ENCODE measurements around the gene STH.

The STH gene

GRCh38 chr17:45968732-45969131 lies 30.3 kb upstream of the STH start:
- DNase-seq, result no peak

DNA sequence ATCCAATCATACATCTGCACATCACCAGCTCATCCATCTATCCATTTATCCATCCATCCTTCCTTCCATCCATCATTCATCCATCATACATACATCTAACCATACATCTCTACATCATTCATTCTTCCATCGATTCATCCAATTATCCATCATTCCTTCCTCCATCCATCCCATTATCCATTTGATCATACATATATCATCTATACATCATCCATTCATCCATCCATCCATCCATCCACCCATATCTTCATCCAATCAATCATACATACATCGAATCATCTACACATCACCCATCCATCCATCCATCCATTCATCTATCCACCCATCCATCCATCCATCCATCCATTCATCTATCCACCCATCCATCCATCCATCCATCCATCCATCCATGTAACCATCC lies 29.3 kb upstream of the STH start:
- no peak for DNase-seq

GRCh38 chr17:45970659-45971058 lies 28.4 kb upstream of the STH start:
- no peak for DNase-seq

DNA sequence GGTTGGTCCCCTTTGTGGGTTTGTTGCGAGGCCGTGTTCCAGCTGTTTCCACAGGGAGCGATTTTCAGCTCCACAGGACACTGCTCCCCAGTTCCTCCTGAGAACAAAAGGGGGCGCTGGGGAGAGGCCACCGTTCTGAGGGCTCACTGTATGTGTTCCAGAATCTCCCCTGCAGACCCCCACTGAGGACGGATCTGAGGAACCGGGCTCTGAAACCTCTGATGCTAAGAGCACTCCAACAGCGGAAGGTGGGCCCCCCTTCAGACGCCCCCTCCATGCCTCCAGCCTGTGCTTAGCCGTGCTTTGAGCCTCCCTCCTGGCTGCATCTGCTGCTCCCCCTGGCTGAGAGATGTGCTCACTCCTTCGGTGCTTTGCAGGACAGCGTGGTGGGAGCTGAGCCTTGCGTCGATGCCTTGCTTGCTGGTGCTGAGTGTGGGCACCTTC lies 27.3 kb upstream of the STH start:
- DNase-seq, result no peak

- DNase-seq, result no peak
These were observed 26.5 kb upstream of the STH start for GRCh38 chr17:45972531-45972930.

DNA sequence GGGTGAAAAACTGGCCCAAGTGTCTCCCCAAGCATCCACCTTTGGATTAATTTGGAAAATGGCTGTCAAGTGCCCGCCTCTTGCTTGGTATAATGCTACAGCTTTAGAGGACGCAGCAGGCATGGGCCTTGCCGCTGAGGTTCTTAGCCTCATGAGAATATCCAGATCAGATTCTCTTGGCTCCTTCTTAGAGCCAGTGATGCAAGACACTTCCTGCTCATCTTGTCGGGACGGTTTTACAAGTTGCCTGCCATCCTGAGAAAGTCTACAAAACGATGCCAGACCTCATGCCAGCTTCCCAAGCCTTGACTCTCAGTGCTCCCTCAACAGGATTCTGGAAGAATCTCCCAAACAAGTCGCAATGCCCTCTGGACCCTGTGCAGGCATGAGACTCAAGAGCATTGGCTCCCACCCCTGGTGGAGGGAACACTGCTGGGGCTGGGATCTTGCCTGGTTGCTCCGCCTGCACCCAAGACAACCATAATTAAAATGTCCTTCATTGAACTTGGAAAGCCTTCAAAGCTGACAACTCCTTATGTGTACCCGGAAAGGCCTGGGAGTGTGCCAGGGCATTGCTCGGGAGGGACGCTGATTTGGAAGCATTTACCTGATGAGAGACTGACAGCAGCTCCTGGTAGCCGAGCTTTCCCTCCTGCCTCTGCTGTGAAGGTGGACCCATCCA lies 25.8 kb upstream of the STH start:
- DNase-seq, result no peak

- no peak for DNase-seq
These were observed 24.8 kb upstream of the STH start for GRCh38 chr17:45973946-45974859.

GRCh38 chr17:45974916-45975630 lies 24.0 kb upstream of the STH start:
- no peak for DNase-seq

- DNase-seq, result no peak
These were observed 23.3 kb upstream of the STH start for GRCh38 chr17:45975640-45976295.

GRCh38 chr17:45976391-45976754 lies 22.7 kb upstream of the STH start:
- DNase-seq, result no peak

DNA sequence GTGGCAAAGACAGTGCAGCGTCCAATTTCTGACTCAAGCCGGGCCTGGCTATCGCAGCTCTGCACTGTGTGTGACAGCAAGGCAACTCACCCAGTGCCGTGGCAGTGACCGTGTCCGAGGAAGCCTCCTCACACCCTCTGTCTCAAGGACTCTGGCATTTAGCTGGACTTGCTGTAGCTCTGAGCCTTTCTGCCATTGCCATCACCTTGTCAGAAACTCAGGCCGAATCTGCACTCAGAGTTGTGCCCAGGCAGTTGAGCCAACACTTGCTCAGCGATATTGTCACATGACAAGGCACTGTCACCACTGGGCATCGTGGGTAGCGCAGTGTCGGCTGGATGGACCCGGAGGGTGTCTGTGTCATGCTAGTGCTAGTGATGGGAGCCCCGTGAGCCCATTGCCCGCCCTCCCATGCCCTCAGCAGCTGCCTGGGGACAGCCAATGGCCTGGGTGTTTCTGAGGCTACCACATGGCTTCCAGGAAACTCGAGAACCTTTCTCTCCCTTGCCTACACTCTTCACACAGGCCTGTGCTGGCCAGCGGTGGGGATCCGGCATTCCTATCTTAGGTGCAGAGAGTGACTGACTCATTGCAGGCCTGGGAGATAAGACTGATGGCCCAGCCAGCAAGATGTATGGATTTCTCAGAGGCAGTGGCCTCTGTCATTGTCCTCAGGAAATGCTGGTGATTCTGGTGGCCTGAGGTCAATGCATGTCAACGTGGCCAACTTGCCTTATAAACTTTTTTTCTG lies 22.1 kb upstream of the STH start:
- no peak for DNase-seq

GRCh38 chr17:45977506-45977824 lies 21.6 kb upstream of the STH start:
- DNase-seq, result no peak

GRCh38 chr17:45977976-45978626 lies 20.9 kb upstream of the STH start:
- no peak for DNase-seq

GRCh38 chr17:45979137-45979536 lies 19.9 kb upstream of the STH start:
- DNase-seq, result no peak

- no peak for DNase-seq
These were observed 18.2 kb upstream of the STH start for GRCh38 chr17:45980855-45981254.

DNA sequence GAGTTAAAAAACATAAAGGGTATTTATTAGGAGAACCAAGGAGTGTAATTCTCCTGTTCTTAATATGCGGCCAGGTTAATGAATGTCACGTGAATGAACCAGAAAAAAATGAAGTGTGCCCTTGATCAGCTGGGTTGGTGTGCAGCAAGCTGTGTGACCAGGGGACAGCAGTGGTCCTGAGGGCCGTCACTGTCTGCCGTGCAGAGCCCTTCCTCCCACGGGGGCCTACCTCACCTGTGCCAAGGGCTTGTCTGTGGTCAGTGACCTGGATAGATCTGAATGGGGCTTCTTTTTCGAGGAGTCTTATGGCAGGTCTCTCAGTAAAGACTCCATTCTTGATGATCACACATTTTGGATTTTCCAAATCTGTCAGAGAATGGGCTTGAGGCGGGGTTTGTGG lies 17.7 kb upstream of the STH start:
- no peak for DNase-seq

DNA sequence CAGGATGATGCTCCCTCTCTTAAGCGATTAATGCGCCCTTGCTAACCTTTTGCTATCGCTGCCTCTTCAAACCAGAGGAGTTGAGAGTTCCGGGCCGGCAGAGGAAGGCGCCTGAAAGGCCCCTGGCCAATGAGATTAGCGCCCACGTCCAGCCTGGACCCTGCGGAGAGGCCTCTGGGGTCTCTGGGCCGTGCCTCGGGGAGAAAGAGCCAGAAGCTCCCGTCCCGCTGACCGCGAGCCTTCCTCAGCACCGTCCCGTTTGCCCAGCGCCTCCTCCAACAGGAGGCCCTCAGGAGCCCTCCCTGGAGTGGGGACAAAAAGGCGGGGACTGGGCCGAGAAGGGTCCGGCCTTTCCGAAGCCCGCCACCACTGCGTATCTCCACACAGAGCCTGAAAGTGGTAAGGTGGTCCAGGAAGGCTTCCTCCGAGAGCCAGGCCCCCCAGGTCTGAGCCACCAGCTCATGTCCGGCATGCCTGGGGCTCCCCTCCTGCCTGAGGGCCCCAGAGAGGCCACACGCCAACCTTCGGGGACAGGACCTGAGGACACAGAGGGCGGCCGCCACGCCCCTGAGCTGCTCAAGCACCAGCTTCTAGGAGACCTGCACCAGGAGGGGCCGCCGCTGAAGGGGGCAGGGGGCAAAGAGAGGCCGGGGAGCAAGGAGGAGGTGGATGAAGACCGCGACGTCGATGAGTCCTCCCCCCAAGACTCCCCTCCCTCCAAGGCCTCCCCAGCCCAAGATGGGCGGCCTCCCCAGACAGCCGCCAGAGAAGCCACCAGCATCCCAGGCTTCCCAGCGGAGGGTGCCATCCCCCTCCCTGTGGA lies 16.0 kb upstream of the STH start:
- DNase-seq, result no peak

GRCh38 chr17:45983614-45984310 lies 15.3 kb upstream of the STH start:
- no peak for DNase-seq

GRCh38 chr17:45984368-45984767 lies 14.7 kb upstream of the STH start:
- DNase-seq, result no peak

DNA sequence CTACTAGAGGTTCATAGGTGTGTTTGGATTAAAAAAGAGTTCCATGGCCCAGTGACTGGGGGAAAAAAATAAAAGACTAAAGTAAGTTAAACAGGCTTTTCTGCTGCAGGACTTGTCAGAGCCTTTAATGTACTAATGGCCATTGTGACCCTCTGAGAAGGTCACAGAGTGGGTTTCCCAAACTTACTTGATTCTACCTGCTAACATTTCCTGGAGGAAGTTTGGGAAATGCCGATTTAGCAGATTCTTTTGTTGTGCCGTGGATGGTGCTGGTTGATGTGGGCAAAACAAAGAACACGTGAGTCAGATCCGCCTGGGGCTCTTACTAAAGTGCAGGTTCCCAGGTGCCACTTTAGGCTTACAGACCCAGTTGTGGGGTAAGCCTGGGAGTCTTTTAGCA lies 13.6 kb upstream of the STH start:
- DNase-seq, result no peak

GRCh38 chr17:45986056-45986455 lies 13.0 kb upstream of the STH start:
- DNase-seq, result no peak
